Stimulated activated CD4-positive, alpha-beta T cell treated with anti-CD3 and anti-CD28 coated beads, Interleukin-4, amount 100 ng/mL, for 48 hours (primary cell): ENCODE data around the gene SIRT4.
"Not testable (repeated sequence)": the region's sequence is repeated elsewhere in the genome, so short reads cannot be mapped to it uniquely, and the experiment has no call there.

ENCODE experiments used
- DNase-seq, 2 donors: peaks; one replicate each; pipeline ENCODE4 v3.0.0-alpha.2; 2020; ENCODE audit warnings: low read depth in 2 of 2

Gene SIRT4

DNA sequence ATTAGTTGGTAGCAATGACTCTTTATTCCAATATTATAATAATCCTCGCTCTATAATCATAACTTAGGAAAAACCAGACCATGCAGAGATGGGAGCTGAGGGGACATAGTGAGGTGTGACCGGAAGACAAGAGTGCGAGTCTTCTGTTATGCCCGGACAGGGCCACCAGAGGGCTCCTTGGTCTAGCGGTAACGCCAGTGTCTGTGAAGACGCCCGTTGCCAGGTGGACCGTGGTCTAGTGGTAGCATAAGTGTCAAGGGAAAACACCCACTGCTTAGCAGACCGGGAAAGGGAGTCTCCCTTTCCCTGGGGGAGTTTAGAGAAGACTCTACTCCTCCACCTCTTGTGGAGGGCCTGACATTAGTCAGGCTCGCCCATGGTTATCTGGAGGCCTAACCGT lies 33.3 kb downstream of the SIRT4 start:
- DNase-seq, result peak in 1 of 2 donors; percentile 27

DNA sequence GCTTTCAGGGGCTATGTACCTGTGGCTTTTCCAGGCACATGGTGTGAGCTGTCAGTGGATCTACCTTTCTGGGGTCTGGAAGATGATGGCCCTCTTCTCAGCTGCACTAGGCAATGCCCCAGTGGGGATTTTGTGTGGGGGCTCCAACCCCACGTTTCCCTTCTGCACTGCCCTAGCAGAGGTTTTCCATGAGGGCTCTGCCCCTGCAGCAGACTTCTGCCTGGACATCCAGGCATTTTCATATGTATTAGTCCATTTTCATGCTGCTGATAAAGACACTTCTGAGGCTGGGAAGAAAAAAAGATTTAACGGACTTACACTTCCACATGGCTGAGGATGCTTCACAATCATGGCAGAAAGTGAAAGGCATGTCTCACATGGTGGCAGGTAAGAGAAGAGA lies 34.3 kb downstream of the SIRT4 start:
- DNase-seq, result not testable (repeated sequence)

GRCh38 chr12:120337730-120338129 lies 35.6 kb downstream of the SIRT4 start:
- DNase-seq, result no peak

DNA sequence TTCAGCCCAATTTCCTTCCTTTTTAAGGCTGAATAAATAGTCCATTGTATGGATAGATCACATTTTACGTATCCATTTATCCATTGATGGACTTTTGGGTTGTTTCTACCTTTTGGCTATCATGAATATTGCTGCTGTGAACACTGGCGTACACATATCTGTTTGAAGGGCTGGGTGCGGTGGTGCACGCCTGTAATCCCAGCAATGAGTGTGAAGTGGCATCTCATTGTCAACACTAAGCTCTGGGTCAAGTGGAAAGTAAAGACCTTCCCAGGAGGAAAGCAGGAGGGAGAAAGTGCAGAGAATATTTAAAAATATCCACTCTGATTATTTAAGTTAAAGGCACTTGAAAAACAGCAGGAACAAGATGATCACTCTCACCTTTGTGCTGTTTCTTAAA lies 37.1 kb downstream of the SIRT4 start:
- DNase-seq, result no peak

- DNase-seq, result no peak
These were observed 40.3 kb downstream of the SIRT4 start for GRCh38 chr12:120342175-120343038.

DNA sequence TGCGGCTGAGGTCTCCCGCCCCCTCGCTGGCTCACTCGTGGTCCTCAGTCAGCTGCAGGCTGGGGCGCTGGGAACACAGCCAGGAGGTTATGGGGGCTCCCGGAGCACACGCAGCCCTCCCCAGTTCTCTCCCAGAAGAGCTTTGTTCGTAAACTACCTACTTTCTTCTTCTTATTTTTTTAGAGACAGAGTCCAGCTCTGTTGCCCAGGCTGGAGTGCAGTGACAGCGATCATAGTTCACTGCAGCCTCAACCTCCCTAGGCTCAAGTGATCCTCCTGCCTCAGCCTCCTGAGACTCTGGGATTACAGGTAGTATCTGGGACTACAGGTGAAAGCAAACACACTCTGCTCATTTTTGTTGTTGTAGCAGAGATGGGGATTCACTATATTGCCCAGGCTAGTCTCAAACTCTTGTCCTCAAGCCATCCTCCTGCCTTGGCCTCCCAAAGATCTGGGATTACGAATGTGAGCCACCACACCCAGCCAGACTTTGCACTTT lies 41.0 kb downstream of the SIRT4 start:
- no peak for DNase-seq

- no peak for DNase-seq
These were observed 41.6 kb downstream of the SIRT4 start for GRCh38 chr12:120343692-120344091.

GRCh38 chr12:120346031-120346430 lies 43.9 kb downstream of the SIRT4 start:
- DNase-seq, result no peak

- no peak for DNase-seq
These were observed 44.6 kb downstream of the SIRT4 start for GRCh38 chr12:120346681-120347080.

DNA sequence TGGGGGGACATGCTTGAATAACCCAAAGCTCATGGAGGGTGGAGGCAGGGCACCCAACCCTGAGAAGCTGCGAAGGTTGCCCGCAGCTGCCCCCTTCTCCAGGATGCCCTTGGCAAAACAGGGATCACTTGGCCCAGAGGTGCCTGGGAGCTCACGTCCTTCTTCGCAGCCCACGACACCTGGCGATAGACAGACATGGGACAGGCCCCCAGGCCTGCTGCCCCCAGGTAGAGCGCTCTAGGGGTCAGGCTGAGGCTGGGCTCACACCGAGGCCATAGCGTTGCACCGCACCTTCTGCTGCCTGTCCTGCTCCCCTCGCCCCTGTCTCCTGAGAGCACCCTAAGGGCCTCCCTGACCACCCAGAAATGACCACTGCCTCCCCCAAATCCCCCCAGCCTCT lies 45.6 kb downstream of the SIRT4 start:
- DNase-seq, result no peak

DNA sequence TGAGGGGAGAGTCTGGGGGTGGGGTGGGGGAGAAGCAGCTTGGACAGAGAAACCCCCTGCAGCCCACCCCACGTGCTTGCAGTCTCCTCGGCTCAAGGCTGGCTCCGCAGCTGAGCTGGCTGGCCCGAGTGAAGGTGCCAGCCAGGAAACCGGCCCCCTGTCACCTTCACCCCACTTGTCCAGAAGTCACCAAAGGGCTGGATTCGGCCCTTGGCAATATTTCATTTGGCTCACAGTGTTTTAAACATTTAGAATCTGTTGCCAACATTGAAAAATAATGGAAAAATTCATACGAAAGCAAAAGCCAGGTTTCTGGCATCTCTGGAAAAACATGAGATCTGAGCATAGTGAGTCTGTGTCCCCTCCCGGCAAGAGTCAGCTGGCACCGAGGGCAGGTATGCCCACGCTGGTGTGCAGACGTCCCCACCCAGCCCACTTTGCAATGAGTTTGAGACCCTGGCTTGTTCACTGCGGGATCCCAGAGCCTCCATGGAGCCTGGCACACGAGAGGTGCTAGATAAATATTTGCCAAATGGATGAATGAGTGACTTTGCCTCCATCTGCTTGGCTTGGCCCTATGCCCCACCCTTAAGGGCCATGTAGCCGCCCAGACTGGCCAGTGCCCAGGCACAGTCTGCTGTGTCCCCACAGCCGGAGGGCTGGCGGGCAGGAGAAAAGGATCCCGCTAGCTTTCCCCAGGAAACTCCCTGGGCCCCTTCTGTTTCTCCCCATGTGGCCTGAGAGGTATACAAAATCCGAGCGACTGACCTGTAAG lies 48.6 kb downstream of the SIRT4 start:
- no peak for DNase-seq

GRCh38 chr12:120352117-120352516 lies 50.0 kb downstream of the SIRT4 start:
- DNase-seq, result no peak

GRCh38 chr12:120353136-120353535 lies 51.0 kb downstream of the SIRT4 start:
- DNase-seq, result no peak

- no peak for DNase-seq
These were observed 51.6 kb downstream of the SIRT4 start for GRCh38 chr12:120353556-120354317.

- peak; percentile 71 to 72 for DNase-seq
These were observed 54.5 kb downstream of the SIRT4 start for GRCh38 chr12:120356567-120357030.

DNA sequence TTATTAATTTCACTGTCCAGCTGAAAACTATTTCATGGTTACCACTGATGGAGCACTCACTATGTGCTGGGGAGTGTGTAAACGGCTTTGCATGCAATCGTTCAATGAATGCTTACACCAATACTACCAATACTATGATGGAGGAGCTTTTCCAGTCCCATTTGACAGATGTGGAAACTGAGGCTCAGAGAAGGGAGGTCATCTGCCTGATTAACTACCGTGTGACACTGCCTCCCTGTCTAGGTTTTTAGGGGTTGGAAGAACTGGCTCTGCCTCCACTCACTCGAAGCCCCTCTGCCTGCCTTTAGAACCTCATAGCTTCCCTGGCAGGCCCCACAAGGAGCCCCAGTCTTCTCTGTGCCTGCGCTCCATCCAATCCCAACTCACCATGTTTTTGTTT lies 55.0 kb downstream of the SIRT4 start:
- no peak for DNase-seq

- no peak for DNase-seq
These were observed 56.4 kb downstream of the SIRT4 start for GRCh38 chr12:120358412-120359100.

- DNase-seq, result no peak
These were observed 57.0 kb downstream of the SIRT4 start for GRCh38 chr12:120359128-120359527.

- DNase-seq, result no peak
These were observed 59.5 kb downstream of the SIRT4 start for GRCh38 chr12:120361506-120362208.
